A673 (cell line): ENCODE measurements around the gene NEIL1.

ENCODE experiments used
- CTCF ChIP-seq: fragments of 300-800, 200-600 bp; sonication (generic); conservative IDR thresholded peaks from 2 replicates; pipeline ENCODE4 v1.5.1; 2017; ENCODE audit warnings: low read depth, mild to moderate bottlenecking, antibody characterized with exemption, low read length, moderate library complexity, mixed read lengths
- EZH2 ChIP-seq: fragments of 200-600 bp; sonication (generic); IDR thresholded peaks from 2 replicates; pipeline ENCODE4 v1.6.1; 2017; ENCODE audit warnings: borderline replicate concordance, low read depth, mild to moderate bottlenecking, mixed read lengths, antibody characterized with exemption, low read length; ENCODE audit not compliant: poor library complexity, severe bottlenecking

DNA sequence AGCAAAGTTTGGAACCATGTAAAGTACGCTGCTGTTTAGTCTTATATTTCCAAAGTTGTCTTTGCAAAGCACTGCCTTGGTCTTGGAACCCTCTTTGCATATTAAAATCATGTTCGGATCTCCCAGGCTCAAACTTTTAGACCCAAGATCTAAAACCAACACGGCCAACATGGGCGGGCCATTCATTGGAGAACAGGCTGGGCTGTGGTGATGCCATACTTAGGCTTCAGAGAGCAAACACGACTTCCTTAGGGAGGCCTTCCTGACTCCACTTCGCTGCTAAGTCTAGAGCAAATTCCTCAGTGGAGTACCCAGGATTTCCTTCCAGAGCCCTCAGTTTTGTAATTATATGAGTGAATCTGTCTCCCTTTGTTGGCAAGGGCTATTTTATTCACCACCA lies 18.0 kb downstream of the NEIL1 start:
- TF ChIP-seq CTCF (no peak), EZH2 (no peak)
